NCI-H460 (cell line): Measurements from ENCODE around the gene CAPN9. TPM values are rescaled to one million over a fixed set of nuclear protein-coding genes. Genes with fewer than 3 reads are reported as not detected.
"Not testable (repeated sequence)": the region's sequence is repeated elsewhere in the genome, so short reads cannot be mapped to it uniquely, and the experiment has no call there.

Experiments
- DNase-seq: peaks from one replicate; pipeline ENCODE4 v3.0.0-alpha.2; 2016; ENCODE audit warnings: low read depth; ENCODE audit errors: extremely low read depth
- total RNA-seq: library from RNA; depleted of rRNA; stranded (reverse); fragments of >200 nt; shearing (Covaris generic); gene quantifications from 2 replicates; pipeline ENCODE4 v1.2.3, GENCODE V29; 2014

Gene CAPN9
- total RNA-seq, 1 experiment from 2014 or later, result 0.17 TPM

DNA sequence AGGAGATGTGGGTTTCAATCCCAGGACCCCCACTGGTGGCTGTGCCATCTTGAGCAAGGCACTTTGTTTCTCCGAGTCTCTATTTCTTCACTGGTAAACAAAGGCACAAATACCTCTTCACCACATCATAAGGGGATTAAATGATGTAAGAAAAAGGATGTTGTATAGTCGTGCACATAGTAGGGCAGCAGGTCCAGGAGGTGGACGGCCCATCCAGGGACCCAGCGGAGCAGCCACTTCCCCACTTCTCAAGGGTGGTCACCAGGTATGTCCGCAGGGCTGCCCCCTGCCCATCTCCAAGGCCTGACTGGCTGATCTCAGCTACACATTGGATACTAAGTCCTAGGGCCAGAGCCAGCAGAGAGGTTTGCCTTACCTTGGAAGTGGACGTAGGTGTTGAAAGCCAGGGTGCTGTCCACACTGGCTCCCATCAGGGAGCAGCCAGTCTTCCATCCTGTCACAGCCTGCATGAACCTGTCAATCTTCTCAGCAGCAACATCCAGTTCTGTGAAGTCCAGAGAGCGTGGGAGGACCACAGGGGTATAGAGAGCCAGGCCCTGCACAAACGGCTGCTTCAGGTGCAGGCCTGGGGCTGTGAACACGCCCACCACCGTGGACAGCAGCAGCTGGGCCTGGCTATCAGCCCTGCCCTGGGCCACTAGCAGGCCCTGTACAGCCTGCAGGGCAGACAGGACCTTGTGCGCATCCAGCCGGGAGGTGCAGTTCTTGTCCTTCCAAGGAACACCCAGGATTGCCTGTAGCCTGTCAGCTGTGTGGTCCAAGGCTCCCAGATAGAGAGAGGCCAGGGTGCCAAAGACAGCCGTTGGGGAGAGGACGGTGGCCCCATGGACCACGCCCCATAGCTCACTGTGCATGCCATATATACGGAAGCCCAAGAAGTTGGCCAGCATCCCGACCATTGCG is 37.3 kb upstream of the CAPN9 start:
- no peak for DNase-seq

DNA sequence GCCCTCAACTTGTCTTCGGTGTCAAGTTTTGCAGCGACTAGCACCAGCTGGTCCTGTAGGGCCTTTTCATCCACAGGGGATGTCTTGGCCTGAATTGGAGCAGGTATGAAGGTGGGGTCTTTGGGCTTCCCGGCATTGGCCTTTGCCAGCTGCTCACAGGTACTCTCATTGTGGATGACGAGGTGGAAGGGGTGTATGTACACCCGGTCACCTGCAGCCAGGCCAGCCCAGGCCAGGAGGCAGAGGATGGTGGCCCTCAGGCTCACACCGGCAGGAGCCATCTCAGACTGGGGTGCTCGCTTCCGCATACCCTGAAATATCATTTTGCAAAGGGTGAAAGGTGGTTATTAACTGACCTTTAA is 36.7 kb upstream of the CAPN9 start:
- DNase-seq, result no peak

DNA sequence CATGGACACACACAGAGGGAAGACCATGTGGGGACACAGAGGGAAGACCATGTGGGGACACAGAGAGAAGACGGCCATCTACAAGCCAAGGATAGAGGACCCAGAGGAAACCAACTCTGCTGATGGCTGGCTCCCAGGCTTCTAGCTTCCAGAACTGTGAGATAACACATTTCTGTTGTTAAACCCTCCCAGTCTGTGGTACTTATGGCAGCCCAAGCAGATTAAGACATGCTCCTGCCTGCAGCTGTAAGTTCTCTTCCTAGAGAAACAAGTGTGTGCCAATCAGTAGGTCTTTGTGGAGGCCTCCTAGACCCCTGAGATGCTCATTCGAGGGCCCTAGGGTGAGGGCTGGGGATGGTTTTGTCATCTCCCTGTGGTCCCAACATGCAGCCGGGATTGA is 35.9 kb upstream of the CAPN9 start:
- no peak for DNase-seq

DNA sequence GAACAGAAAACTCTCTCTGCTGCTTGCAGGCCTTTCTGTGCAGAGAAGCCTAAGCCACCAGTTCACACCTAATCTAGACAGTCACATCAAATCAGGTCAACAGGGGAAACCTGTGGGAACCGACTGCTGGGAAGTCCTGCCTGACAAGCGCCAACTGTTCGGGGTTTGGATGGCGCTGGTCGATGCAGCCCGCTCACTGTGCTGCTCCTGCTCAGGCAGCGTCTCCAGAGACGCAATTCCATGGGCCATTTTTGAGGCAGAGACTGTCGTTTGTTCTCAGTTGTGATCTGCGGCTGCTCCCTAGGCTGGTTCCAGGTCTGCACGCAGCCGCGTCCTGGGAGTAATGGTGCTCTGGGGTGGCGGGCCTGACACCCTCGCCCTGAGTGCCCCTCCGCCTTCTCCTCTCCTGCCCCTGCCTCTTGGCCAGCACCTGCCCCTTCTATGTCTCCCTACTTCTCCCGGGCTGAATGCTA is 34.7 kb upstream of the CAPN9 start:
- no peak for DNase-seq

DNA sequence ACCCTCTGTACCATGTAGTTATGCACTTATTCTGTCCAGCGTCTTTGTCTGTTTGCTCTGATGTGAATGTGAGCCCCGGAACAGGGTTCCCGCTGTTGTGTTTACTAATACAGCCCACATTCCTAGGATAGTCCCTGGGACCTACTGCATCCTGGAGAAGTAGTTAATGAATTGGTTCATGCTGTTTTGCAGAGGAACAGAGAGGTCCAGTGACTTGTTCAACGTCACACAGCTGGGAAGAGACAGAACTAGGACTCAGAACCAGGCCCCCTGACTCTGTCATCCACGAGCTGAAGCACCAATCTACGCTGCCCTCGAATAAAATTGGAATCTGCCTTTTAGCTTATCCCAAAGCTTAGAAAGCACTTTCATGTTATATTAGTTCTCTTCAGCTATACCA is 34.0 kb upstream of the CAPN9 start:
- no peak for DNase-seq

DNA sequence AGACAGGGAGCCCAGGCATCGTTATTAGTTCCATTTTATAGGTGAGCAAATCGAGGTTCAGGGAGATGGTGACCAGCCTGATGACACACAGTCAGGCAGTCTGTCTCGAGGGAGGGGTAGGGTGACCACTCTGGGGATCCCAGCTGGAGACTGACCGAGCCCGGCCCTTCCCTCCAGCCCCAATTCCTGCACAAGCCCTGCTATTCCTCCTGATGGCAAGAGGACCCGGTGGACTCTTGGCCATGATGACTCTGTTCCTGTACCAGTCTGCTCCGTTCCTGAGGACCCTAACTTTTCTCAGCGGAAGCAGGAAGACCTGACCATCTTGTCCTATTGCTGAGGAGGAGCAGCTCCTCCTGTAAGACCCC is 33.7 kb upstream of the CAPN9 start:
- no peak for DNase-seq

DNA sequence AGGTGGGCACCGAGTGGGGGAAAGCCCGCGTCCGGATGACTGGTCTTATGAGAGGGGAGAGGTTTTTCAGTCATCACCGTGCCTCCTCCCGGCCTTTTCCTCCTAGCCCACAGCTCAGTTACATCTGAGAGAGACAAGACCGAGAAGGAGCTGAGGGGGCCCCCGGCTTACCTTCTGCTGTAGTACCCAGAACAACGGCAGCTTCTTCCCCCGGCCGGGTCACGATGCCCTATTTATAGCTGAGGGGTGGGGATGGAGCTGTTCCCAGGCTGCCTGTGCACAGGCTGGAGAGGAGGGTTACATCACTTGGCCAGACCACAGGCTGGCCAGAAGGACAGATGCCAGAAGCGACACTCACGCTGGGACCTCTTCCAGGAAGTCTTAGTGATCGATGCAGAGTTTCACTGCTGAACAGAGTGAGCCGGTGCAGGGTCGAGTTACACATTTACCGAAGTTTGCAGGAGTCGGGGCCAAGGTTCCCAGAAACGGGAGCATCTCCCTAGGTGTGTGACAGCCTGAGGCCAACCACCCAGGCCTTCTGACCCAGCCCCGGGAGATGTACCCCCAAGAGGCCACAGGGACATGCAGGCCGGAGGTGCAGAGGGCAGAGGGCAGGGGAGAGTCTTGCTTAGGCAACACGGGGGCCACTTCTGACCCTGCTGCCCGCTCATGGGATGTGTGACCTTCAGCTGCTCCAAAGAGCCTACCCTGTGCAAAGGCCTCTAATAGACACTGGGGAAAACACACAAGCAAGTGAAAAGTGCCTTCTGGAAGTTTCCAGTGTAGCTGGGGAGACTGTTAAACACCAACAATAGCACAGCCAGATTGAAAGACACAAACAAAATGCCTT is 33.0 kb upstream of the CAPN9 start, which contains the start of gene AGT:
Gene AGT (minus strand): TSS at position 208 of the 850 bp plus-strand sequence. CDS start 3,299 bp downstream, outside the sequence.
- DNase-seq, result no peak

DNA sequence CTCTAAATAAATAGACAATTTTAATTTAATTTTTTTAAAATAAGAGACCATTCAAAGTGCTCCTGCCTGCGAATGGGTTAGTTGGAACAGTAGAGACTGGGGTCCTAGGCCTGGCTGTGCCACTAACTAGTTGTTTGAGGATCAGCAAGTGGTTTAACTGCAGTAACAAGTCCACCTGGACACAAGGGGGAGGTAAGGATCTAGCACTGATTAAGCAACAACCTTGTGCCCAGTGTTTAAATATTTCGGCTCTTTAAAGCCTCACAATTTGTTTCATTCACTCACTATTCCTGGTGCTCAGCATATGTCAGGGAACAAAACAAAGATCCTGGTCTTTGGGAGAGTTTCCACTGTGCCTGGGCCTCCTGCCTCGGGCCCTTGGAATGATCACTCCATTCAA is 31.7 kb upstream of the CAPN9 start:
- no peak for DNase-seq

DNA sequence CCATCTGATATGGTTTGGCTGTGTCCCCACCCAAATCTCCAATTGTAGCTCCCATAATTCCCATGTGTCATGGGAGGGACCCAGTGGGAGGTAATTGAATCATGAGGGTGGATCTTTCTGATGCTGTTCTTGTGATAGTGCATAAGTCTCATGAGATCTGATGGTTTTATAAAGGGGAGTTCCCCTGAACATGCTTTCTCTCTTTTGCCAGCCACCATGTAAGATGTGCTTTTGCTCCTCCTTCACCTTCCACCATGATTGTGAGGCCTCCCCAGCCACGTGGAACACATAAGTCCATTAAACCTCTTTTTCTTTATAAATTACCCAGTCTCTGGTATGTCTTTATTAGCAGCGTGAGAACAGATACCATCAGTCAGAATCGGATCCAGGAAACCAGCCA is 30.7 kb upstream of the CAPN9 start:
- not testable (repeated sequence) for DNase-seq

DNA sequence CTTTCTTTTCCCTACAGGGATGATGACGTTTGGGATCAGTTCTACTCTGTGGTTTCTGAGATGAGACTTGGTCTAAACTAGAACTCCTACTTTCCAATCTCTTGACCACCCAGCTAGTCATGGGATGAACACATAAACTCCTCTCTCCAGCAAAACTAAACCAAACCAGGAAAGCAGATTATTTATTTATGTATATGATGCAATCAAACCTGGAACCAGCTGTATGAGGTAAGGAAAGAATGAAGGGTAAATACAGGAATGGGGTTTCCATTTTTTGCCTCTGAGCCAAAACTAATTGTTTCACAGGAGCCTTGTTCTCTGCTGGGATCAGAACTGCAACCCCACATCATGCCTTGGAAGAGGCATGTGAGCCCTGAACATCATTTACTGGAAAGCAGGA is 29.9 kb upstream of the CAPN9 start:
- DNase-seq, result no peak

DNA sequence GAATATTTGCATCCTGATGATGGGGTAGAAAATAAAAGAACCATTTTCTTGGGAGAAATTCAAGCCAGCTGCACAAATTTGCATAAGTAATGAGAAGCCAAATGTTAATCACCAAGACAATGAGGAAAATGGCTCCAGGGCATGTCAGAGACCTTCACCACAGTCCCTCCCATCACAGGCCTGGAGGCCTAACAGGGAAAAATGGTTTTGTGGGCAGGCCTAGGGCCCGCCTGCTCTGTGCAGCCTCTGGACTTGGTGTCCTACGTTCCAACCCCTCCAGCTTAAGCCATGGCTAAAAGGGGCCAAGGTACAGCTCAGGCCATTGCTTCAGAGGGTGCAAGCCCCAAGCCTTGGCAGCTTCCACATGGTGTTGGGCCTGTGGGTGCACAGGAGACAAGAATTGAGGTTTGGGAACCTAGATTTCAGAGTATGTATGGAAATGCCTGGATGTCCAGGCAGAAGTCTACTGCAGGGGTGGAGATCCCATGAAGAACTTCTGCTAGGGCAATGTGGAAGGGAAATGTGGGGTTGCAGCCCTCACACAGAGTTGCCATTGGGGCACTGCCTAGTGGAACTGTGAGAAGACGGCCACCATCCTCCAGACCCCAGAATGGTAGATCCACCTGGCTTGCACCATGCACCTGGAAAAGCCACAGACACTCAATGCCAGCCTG is 25.2 kb upstream of the CAPN9 start:
- DNase-seq, result not testable (repeated sequence)

DNA sequence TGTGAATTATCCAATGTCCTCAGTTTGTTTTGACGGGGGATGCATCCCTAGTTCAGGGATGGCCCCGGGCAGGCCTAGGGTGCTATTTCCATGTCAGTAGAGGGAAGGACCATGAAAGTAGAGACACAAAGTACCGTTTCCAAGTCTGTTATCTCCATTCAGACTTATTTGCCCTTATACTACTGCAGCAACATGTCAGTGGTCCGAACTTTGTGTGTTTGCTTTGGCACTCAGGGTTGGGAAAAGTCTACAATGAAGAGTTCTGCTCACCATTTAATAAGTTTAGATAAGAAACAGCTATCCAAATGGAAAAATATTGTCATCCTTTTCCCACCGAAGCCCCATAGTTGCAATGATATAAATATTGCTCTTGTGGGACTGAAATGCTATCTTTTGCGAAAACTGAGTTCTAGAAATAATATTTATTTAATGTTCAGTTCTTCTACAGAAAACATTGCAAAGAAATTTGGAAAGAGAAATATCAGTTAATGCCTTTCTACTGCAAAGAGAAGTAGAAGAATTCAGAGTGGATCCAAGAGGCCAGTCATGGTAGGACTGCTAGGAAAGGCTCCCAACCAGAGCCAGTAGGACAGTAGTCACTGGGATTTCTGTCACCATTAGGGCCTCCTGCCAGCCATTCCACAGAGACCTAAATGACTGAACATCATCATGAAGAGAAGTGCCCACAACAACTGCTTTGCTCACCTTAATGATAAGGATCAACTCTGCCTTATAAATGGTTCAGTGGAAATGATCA is 21.8 kb upstream of the CAPN9 start:
- DNase-seq, result no peak

DNA sequence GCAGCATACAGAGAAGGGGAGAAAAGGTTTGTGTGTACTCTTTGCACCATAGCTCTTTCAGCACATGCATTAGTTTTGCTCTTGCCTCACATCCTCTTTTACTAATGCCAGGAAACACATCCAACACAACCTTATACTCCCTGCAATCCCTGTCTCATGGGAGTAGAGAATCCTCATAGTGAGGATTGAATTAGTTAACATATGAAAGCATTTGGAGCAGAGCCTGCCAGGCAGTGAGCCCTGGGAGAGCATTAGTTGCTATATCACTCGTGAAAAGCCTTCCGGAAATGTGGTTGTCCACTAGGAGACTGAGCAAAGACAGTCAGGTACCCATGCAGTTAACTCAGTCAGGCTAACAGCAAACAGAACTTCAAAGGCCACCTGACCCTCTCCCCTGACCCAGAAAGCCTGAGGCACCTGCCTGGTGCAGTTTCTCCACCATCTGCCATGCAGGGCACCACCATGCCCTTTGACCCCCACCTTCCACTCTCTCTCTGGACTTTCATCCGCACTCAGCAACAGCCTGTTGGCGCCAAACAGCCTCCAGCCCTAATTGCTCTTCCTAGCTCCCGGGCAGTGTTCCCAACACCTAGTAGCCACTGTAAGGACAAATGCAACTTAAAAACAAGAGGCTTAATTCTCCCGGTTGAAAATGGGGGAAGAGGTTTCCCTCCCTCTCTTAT is 18.3 kb upstream of the CAPN9 start:
- DNase-seq, result no peak

DNA sequence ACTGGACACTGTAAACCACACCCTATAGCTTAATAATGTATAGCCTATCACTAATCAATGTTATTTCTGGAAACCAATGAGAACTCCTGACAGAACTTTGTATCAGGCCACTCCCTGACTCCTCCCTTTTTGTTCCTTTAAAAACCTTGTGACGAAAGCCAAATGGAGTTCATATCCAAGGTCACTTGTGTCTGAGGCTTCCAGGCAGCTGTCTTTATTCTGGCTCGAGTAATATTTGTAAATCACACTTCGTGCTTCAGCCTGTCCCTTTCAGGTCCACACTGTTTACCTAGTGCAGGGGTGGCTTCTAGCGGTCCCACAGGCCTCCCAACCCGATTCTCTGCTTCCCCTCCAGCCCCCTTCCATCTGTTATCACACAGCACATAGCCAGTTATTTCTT is 16.2 kb upstream of the CAPN9 start:
- no peak for DNase-seq

DNA sequence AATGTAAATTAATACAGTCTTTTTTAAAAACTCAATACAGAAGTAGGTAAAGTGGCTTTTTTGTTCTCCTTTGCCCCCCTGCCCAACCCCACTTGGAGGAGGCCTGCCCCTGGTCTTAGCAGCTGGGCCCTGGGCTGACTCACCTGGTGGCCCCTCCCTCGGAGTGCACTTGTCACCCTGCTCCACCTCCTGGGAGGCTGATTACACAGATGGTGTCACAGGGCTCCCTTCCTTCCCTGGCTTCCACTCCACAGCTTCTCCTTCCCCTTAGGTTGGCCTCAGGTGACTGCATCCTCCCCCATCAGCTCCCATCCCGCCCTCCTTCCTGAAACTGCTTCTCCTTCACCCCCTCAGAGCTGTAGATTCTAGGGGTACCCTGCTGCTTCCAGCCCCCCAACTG is 11.7 kb upstream of the CAPN9 start:
- DNase-seq, result no peak

DNA sequence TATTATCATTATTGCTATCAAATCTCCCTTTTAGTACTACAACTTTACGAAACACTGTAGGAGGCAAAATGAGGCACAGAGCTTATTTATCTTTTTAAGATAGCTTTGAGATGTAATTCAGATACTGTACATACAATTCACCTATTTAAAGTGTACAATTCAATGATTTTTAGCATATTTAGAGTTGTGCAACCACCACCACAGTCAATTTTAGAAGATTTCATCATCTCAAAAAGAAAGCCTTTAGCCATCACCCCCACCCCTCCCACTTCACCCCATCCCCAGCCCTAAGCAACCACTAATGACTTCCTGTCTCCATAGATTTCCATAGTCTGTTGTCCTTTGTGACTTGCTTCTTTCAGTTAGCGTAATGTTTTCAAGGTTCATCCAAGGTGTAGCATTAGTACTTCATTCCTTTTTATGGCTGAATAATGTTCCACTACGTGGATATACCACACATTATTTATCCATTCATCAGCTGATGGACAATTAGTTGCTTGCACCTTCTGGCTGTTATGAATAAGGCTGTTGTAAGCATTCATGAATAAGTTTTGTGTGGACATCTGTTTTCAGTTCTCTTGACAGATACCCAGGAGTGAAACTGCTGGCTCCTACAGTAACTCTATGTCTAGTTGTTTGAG is 9.4 kb upstream of the CAPN9 start:
- DNase-seq, result no peak

DNA sequence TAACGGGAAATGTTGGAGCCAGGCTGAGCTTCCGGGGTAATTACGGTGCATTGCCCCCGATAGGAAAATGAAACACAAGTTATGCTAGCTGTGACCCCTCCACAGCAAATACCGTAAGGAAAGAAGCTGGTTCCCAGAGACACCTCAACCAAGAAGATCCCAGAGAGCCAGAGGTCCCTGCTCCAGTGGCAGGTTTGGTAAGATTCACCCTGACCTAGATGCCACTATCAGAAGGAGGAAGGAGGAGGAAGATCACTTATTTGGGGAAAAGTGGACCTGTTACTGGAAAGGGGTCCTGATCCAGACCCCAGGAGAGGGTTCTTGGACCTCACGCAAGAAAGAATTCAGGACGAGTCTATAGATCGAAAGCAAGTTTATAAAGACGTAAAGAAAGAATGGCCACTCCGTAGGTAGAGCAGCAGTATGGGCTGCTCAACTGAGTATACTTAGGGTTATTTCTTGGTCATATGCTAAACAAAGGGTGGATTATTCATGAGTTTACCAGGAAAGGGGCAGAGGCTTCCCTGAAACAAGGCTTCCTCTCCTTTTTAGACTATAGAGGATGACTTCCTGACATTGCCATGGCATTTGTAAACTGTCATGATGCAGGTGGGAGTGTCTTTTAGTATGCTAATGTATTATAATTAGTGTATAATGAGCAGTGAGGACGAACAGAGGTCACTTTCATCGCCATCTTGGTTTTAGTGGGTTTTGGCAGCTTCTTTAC is 7.5 kb upstream of the CAPN9 start:
- no peak for DNase-seq

DNA sequence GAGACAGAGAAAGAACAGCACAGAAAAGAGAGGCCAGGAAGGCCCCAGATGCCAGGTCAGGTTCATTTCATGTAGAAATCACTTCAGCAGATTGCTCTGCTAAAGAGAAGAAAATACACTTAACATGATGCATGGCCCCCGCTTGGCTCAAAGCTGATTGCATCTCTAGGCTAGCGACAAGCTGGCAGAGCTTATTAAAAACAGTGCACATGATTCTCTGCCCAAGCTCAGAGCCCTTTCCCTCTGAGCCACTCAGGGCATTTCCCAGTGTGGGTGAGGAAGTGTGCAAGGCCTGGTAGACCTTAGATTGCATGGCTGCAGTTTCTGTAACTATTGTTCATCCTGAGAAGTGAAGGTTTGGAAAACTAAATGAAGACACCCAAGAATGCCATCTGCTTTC is 3.3 kb upstream of the CAPN9 start:
- DNase-seq, result no peak

DNA sequence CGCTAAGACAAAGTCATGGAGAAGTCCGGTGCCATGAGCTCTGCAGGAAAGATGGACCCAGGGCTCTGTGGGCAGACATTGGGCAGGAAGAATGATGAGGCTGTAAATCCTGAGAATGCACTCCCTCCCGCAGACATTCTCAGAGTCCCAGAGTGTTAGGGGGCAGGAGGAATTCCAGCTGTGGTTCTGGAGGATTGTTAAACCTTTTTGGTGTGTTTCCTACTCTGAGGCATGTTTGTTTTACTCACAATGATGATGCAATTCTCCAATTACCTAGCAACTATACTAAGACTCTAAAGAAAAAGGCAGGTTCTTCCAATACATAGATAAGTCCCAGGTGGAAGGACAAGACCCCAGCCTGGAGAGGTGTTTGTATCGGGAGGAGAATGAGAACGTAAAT is 2.8 kb upstream of the CAPN9 start:
- no peak for DNase-seq
